Measurements from ENCODE around the gene ZNF74.

DNA sequence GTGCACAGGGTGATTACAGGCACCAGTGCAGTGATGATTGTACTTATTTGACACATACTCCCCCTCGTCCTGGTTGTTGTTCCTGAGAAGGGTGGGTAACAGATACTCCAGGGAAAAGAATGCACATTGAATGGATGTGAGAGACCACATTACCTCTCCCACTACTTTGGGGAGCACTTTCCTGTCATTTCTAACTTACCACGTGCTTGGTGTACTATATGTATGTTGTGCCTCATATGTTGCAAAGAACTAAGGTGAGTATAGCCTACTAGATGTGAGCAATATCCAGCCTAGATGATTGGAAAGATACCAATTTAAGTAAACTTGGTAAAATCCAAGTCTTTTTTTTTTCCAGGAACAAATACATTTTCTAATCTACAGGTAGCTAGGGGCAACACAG is 58.0 kb downstream of the ZNF74 start:
- TF ChIP-seq, protein P1, sequence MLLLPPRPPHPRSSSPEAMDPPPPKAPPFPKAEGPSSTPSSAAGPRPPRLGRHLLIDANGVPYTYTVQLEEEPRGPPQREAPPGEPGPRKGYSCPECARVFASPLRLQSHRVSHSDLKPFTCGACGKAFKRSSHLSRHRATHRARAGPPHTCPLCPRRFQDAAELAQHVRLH (tag by site-specific recombination; IDR thresholded peaks at IDR 0.05) = no peak
- TF ChIP-seq, protein P2, sequence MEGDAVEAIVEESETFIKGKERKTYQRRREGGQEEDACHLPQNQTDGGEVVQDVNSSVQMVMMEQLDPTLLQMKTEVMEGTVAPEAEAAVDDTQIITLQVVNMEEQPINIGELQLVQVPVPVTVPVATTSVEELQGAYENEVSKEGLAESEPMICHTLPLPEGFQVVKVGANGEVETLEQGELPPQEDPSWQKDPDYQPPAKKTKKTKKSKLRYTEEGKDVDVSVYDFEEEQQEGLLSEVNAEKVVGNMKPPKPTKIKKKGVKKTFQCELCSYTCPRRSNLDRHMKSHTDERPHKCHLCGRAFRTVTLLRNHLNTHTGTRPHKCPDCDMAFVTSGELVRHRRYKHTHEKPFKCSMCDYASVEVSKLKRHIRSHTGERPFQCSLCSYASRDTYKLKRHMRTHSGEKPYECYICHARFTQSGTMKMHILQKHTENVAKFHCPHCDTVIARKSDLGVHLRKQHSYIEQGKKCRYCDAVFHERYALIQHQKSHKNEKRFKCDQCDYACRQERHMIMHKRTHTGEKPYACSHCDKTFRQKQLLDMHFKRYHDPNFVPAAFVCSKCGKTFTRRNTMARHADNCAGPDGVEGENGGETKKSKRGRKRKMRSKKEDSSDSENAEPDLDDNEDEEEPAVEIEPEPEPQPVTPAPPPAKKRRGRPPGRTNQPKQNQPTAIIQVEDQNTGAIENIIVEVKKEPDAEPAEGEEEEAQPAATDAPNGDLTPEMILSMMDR (tag by site-specific recombination; IDR thresholded peaks at IDR 0.05) = no peak
- TF ChIP-seq, protein P3, sequence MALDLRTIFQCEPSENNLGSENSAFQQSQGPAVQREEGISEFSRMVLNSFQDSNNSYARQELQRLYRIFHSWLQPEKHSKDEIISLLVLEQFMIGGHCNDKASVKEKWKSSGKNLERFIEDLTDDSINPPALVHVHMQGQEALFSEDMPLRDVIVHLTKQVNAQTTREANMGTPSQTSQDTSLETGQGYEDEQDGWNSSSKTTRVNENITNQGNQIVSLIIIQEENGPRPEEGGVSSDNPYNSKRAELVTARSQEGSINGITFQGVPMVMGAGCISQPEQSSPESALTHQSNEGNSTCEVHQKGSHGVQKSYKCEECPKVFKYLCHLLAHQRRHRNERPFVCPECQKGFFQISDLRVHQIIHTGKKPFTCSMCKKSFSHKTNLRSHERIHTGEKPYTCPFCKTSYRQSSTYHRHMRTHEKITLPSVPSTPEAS (tag by site-specific recombination; IDR thresholded peaks at IDR 0.05) = no peak

Data from HEK293 (cell line).